ENCODE measurements around the gene ACP6. TPM values are rescaled to one million over a fixed set of nuclear protein-coding genes. Genes with fewer than 3 reads are reported as not detected.

Gene ACP6
- total RNA-seq, 1 experiment from 2014 or later, result 12.0 TPM

DNA sequence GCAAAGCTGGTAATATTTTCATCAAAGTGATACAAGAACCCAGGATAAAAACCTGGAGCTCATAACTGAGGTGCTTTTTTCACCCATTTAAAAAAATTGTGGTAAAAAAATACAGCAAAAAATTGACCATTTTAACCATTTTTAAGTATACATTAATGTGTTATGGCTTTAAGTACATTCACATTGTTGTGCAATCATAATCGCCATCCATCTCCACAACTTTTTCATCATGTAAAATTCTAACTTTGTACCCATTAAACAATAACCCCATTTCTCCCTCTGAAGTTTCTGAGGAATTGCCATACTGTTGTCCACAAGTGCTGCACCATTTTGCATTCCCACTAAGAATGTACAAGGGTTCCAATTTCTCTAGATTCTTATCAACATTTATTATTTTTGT is 36.6 kb downstream of the ACP6 start:
- DNase-seq (ENCODE audit: low read depth, low spot score) (no peak), ATAC-seq (no peak)
- intact Hi-C loops (cut with micrococcal nuclease; ENCODE audit: unreplicated experiment), result no loop called here
- TF ChIP-seq, protein P1, sequence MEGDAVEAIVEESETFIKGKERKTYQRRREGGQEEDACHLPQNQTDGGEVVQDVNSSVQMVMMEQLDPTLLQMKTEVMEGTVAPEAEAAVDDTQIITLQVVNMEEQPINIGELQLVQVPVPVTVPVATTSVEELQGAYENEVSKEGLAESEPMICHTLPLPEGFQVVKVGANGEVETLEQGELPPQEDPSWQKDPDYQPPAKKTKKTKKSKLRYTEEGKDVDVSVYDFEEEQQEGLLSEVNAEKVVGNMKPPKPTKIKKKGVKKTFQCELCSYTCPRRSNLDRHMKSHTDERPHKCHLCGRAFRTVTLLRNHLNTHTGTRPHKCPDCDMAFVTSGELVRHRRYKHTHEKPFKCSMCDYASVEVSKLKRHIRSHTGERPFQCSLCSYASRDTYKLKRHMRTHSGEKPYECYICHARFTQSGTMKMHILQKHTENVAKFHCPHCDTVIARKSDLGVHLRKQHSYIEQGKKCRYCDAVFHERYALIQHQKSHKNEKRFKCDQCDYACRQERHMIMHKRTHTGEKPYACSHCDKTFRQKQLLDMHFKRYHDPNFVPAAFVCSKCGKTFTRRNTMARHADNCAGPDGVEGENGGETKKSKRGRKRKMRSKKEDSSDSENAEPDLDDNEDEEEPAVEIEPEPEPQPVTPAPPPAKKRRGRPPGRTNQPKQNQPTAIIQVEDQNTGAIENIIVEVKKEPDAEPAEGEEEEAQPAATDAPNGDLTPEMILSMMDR (IDR thresholded peaks at IDR 0.05), result no peak
- TF ChIP-seq POLR2AphosphoS5 (IDR thresholded peaks at IDR 0.05; ENCODE audit: low read depth, low read length), result no peak
- TF ChIP-seq, protein P2, sequence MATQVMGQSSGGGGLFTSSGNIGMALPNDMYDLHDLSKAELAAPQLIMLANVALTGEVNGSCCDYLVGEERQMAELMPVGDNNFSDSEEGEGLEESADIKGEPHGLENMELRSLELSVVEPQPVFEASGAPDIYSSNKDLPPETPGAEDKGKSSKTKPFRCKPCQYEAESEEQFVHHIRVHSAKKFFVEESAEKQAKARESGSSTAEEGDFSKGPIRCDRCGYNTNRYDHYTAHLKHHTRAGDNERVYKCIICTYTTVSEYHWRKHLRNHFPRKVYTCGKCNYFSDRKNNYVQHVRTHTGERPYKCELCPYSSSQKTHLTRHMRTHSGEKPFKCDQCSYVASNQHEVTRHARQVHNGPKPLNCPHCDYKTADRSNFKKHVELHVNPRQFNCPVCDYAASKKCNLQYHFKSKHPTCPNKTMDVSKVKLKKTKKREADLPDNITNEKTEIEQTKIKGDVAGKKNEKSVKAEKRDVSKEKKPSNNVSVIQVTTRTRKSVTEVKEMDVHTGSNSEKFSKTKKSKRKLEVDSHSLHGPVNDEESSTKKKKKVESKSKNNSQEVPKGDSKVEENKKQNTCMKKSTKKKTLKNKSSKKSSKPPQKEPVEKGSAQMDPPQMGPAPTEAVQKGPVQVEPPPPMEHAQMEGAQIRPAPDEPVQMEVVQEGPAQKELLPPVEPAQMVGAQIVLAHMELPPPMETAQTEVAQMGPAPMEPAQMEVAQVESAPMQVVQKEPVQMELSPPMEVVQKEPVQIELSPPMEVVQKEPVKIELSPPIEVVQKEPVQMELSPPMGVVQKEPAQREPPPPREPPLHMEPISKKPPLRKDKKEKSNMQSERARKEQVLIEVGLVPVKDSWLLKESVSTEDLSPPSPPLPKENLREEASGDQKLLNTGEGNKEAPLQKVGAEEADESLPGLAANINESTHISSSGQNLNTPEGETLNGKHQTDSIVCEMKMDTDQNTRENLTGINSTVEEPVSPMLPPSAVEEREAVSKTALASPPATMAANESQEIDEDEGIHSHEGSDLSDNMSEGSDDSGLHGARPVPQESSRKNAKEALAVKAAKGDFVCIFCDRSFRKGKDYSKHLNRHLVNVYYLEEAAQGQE (IDR thresholded peaks at IDR 0.05; ENCODE audit: insufficient read depth in 1 of 2, low read depth in 2 of 2, low read length in 1 of 2), result no peak
- TF ChIP-seq TCF7L2 (IDR thresholded peaks at IDR 0.05; ENCODE audit: low read depth, low read length), result no peak
- no peak for TF ChIP-seq SIN3A (IDR thresholded peaks at IDR 0.05; ENCODE audit: borderline replicate concordance, insufficient read depth, low read depth, low read length)
- in situ Hi-C loops (cut with HindIII; ENCODE audit: low pct_unique_long_range_greater_than_20kb, low sequenced_read_pairs), result no loop called here
- Histone ChIP-seq H3K36me3 (ENCODE audit: control insufficient read depth, insufficient read depth, low read length) (no peaks in the 10 kb centered on the region), H3K27ac (ENCODE audit: low read length) (no peak overlapping the region), H3K9me3 (ENCODE audit: control insufficient read depth, insufficient read depth, low read depth, low read length) (no peaks in the 10 kb centered on the region), H3K27me3 (ENCODE audit: control insufficient read depth, insufficient read depth, low read length) (no peaks in the 10 kb centered on the region), H3K4me3 (ENCODE audit: low read depth in 2 of 2, low read length in 2 of 2) (no peak overlapping the region), H3K4me1 (ENCODE audit: control insufficient read depth, insufficient read depth, low read length) (no peaks in the 10 kb centered on the region)
- CTCF ChIA-PET, result interaction anchor here (0.7 kb wide), 1 partner anchor 35 kb away, joined by 4 read pairs; no protein-coding TSS in a partner anchor
- POLR2A ChIA-PET, result no interaction called here
- no TSS peak for BruUV-seq (replicated peaks)

DNA sequence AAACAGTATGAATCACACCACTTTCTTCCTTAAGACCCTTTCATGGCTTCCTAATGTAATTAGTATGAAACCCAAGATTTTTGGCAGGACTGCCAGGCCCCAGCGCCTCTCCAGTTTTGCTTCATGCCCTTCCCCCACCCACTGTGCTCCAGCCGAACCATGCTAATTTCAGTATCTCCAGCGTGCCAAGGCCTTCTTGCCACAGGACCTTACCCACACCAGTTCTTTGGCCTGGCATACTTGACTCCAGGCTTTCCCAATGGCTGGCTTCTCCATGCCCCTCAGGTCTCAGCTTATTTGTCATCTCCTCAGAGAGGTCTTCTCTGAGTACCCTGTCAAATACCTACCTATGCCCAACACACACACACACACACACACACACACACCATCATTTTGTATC is 38.5 kb downstream of the ACP6 start:
- Histone ChIP-seq H3K9me3 (ENCODE audit: control insufficient read depth, insufficient read depth, low read depth, low read length) (no peaks in the 10 kb centered on the region), H3K4me3 (ENCODE audit: low read depth in 2 of 2, low read length in 2 of 2) (no peak overlapping the region), H3K36me3 (ENCODE audit: control insufficient read depth, insufficient read depth, low read length) (no peaks in the 10 kb centered on the region), H3K27ac (ENCODE audit: low read length) (no peak overlapping the region), H3K27me3 (ENCODE audit: control insufficient read depth, insufficient read depth, low read length) (no peaks in the 10 kb centered on the region), H3K4me1 (ENCODE audit: control insufficient read depth, insufficient read depth, low read length) (no peaks in the 10 kb centered on the region)
- ChIA-PET POLR2A (no interaction called here), CTCF (no interaction called here)
- ATAC-seq (no peak), DNase-seq (ENCODE audit: low read depth, low spot score) (no peak)
- intact Hi-C loops (cut with micrococcal nuclease; ENCODE audit: unreplicated experiment) (no loop called here), in situ Hi-C loops (cut with HindIII; ENCODE audit: low pct_unique_long_range_greater_than_20kb, low sequenced_read_pairs) (no loop called here)
- no TSS peak for BruUV-seq (replicated peaks)
- no peak for TF ChIP-seq POLR2AphosphoS5 (IDR thresholded peaks at IDR 0.05; ENCODE audit: low read depth, low read length)
- no peak for TF ChIP-seq TCF7L2 (IDR thresholded peaks at IDR 0.05; ENCODE audit: low read depth, low read length)
- TF ChIP-seq, protein P2 (IDR thresholded peaks at IDR 0.05; ENCODE audit: insufficient read depth in 1 of 2, low read depth in 2 of 2, low read length in 1 of 2), result no peak
- no peak for TF ChIP-seq SIN3A (IDR thresholded peaks at IDR 0.05; ENCODE audit: borderline replicate concordance, insufficient read depth, low read depth, low read length)
- TF ChIP-seq, protein P1 (IDR thresholded peaks at IDR 0.05), result no peak

Data from Panc1 (cell line).